CD4-positive, alpha-beta T cell (primary cell): ENCODE data around the gene APOBEC3F. TPM values are rescaled to one million over a fixed set of nuclear protein-coding genes. Genes with fewer than 3 reads are reported as not detected.

Experiments
- ATAC-seq: fragments of 200-7000 bp; cut with Tn5 transposase; one replicate; pipeline ENCODE4 v1.10.0; 2022; ENCODE audit warnings: mild to moderate bottlenecking; ENCODE audit not compliant: poor library complexity
- CTCF ChIA-PET: fragments of 350-600 bp; sonication (Branson Sonifier 250); formaldehyde crosslinking; loops from one replicate; lab custom pipeline; 2021; ENCODE audit warnings: antibody characterized with exemption, inconsistent platforms; lab: Charles Lee
- POLR2A ChIA-PET: fragments of 350-600 bp; sonication (Branson Sonifier 250); formaldehyde crosslinking; loops from one replicate; lab custom pipeline; 2021; ENCODE audit warnings: antibody characterized with exemption, inconsistent platforms; lab: Charles Lee
- DNase-seq, 14 experiments: peaks; one replicate each; pipeline ENCODE4 v3.0.0-alpha.2; 2013 to 2020; ENCODE audit warnings: mixed read lengths in 2 of 14
- H3K27ac ChIP-seq, 2 donors: one replicate each; pipeline versions ENCODE4 v1.5.1 to v1.7.0; 2013; ENCODE audit warnings: low read length in 2 of 2, low read depth in 1 of 2, mild to moderate bottlenecking in 1 of 2
- H3K27me3 ChIP-seq, 2 experiments: 1 replicate in 1 of 2; 2 replicates in 1 of 2; pipeline versions ENCODE4 v1.6.1 to v1.7.0; 2013; ENCODE audit warnings: low read length in 2 of 2, control low read depth in 1 of 2, mild to moderate bottlenecking in 1 of 2, moderate library complexity in 1 of 2; ENCODE audit not compliant: insufficient read depth in 2 of 2, control insufficient read depth in 1 of 2
- H3K36me3 ChIP-seq: one replicate; pipeline ENCODE4 v1.6.1; 2013; ENCODE audit warnings: low read length, control low read depth; ENCODE audit not compliant: insufficient read depth
- H3K4me1 ChIP-seq: one replicate; pipeline ENCODE4 v1.6.1; 2013; ENCODE audit warnings: low read length, control low read depth; ENCODE audit not compliant: insufficient read depth
- H3K4me3 ChIP-seq: one replicate; pipeline ENCODE4 v1.5.1; 2013; ENCODE audit warnings: mild to moderate bottlenecking, low read length, moderate library complexity
- H3K9me3 ChIP-seq, 2 experiments: 1 replicate in 1 of 2; 2 replicates in 1 of 2; pipeline versions ENCODE4 v1.6.1 to v1.7.0; 2013; ENCODE audit warnings: low read length in 2 of 2, mild to moderate bottlenecking in 2 of 2, control low read depth in 1 of 2, moderate library complexity in 1 of 2; ENCODE audit not compliant: control insufficient read depth in 1 of 2, insufficient read depth in 1 of 2
- H3K27ac Mint-ChIP-seq: one replicate; pipeline ENCODE4 v1.8.0; 2020; ENCODE audit warnings: mixed read lengths
- H3K27me3 Mint-ChIP-seq: one replicate; pipeline ENCODE4 v1.8.0; 2021; ENCODE audit warnings: mixed read lengths
- H3K36me3 Mint-ChIP-seq: one replicate; pipeline ENCODE4 v1.8.0; 2021; ENCODE audit warnings: low read depth, mixed read lengths
- H3K4me1 Mint-ChIP-seq: one replicate; pipeline ENCODE4 v1.8.0; 2021; ENCODE audit warnings: low read depth, mixed read lengths
- H3K4me3 Mint-ChIP-seq: one replicate; pipeline ENCODE4 v1.8.0; 2020; ENCODE audit warnings: mild to moderate bottlenecking, mixed read lengths
- H3K9me3 Mint-ChIP-seq: one replicate; pipeline ENCODE4 v1.8.0; 2020; ENCODE audit warnings: mixed read lengths
- CTCF ChIP-seq: fragments of 200-600 bp; IDR thresholded peaks from one replicate; pipeline ENCODE4 v1.8.0; 2022; ENCODE audit warnings: antibody characterized with exemption, mild to moderate bottlenecking
- intact Hi-C, 2 experiments: fragments of 100-400 bp; cut with DNase I in 1 of 2; cut with micrococcal nuclease in 1 of 2; formaldehyde crosslinking; loops; one replicate each; pipeline versions ENCODE4 v1.15.1 to v1.9.0; 2023 to 2025; cut with DNase I, micrococcal nuclease
- total RNA-seq, 174 experiments: library from RNA in 2 of 174; stranded (reverse) in 2 of 174; gene quantifications; one replicate each; pipeline ENCODE4 v1.2.3 and lab custom pipeline; 2021 to 2026

Gene APOBEC3F
- total RNA-seq, 2 experiments from 2014 or later = 4.3 to 6.5 TPM

- TF ChIP-seq CTCF = no peak
- Histone ChIP-seq H3K4me1 (peaks cover 60% of the 10 kb centered on the region), H3K27ac (peak overlapping the region; percentile 34 to 36), H3K27me3 (no peaks in the 10 kb centered on the region), H3K4me3 (peak overlapping the region; percentile 3), H3K36me3 (peaks cover 29% of the 10 kb centered on the region), H3K9me3 (no peaks in the 10 kb centered on the region)
- Mint-ChIP-seq H3K27ac (peak overlapping the region; percentile 93), H3K27me3 (no peaks in the 10 kb centered on the region), H3K4me3 (peak overlapping the region; percentile 70), H3K9me3 (no peaks in the 10 kb centered on the region), H3K36me3 (peaks cover 65% of the 10 kb centered on the region), H3K4me1 (peaks cover 64% of the 10 kb centered on the region)
- POLR2A ChIA-PET = interaction anchor here (0.5 to 1.0 kb wide), 2 partner anchors 11 to 502 kb away, joined by 3 read pairs; partner anchors contain the start of gene APOBEC3C
- DNase-seq = peak in 8 of 14 experiments; percentile 10 to 63 (median 36)
- CTCF ChIA-PET = no interaction called here
- peak; percentile 11 for ATAC-seq
- intact Hi-C loops = no loop called here
These were observed 15.9 kb upstream of the APOBEC3F start for GRCh38 chr22:39024519-39025308.

- CTCF ChIA-PET = interaction anchor here (0.8 kb wide), 1 partner anchor 156 kb away, joined by 3 read pairs; no protein-coding TSS in a partner anchor
- H3K36me3 ChIP-seq = peaks cover 30% of the 10 kb centered on the region
- H3K9me3 ChIP-seq = no peaks in the 10 kb centered on the region
- DNase-seq = no peak
- no peaks in the 10 kb centered on the region for H3K27me3 ChIP-seq
- peaks cover 52% of the 10 kb centered on the region for H3K36me3 Mint-ChIP-seq
- no peak for TF ChIP-seq CTCF
- H3K4me1 Mint-ChIP-seq = peaks cover 46% of the 10 kb centered on the region
- POLR2A ChIA-PET = interaction anchor here (0.9 kb wide), 1 partner anchor 68 kb away, joined by 3 read pairs; no protein-coding TSS in a partner anchor
- no peak overlapping the region for H3K27ac ChIP-seq
- peak overlapping the region; percentile 34 for H3K4me3 Mint-ChIP-seq
- no peak overlapping the region for H3K4me3 ChIP-seq
- no peak for ATAC-seq
- peak overlapping the region; percentile 93 for H3K27ac Mint-ChIP-seq
- intact Hi-C loops = no loop called here
- no peaks in the 10 kb centered on the region for H3K27me3 Mint-ChIP-seq
- H3K9me3 Mint-ChIP-seq = no peaks in the 10 kb centered on the region
- H3K4me1 ChIP-seq = peaks cover 48% of the 10 kb centered on the region
These were observed 14.0 kb upstream of the APOBEC3F start for GRCh38 chr22:39026509-39027150.

- Histone ChIP-seq H3K27ac (no peak overlapping the region), H3K27me3 (no peaks in the 10 kb centered on the region), H3K4me1 (peaks cover 38% of the 10 kb centered on the region), H3K36me3 (peaks cover 35% of the 10 kb centered on the region), H3K9me3 (no peaks in the 10 kb centered on the region), H3K4me3 (no peak overlapping the region)
- DNase-seq (no peak), ATAC-seq (no peak)
- Mint-ChIP-seq H3K4me1 (peaks cover 36% of the 10 kb centered on the region), H3K36me3 (peaks cover 50% of the 10 kb centered on the region), H3K27me3 (no peaks in the 10 kb centered on the region), H3K9me3 (no peaks in the 10 kb centered on the region), H3K27ac (peak overlapping the region; percentile 61), H3K4me3 (no peak overlapping the region)
- intact Hi-C loops = no loop called here
- ChIA-PET POLR2A (no interaction called here), CTCF (no interaction called here)
- no peak for TF ChIP-seq CTCF
These were observed 12.9 kb upstream of the APOBEC3F start for GRCh38 chr22:39027717-39028116.
